Measurements from ENCODE around the gene FHOD3.
"Not testable (repeated sequence)": the region's sequence is repeated elsewhere in the genome, so short reads cannot be mapped to it uniquely, and the experiment has no call there.

FHOD3 gene

GRCh38 chr18:36352384-36352783, 54.9 kb downstream of the FHOD3 start:
- no peak for DNase-seq

- no peak for DNase-seq
Measured at GRCh38 chr18:36354989-36355388, 57.5 kb downstream of the FHOD3 start.

GRCh38 chr18:36355511-36355910, 58.0 kb downstream of the FHOD3 start:
- no peak for DNase-seq

- not testable (repeated sequence) for DNase-seq
Measured at GRCh38 chr18:36356741-36357140, 59.2 kb downstream of the FHOD3 start.

- DNase-seq: no peak
Measured at GRCh38 chr18:36358141-36358540, 60.6 kb downstream of the FHOD3 start.

GRCh38 chr18:36360256-36360909, 62.9 kb downstream of the FHOD3 start:
- DNase-seq: no peak

- DNase-seq: no peak
Measured at GRCh38 chr18:36364911-36365624, 67.6 kb downstream of the FHOD3 start.

GRCh38 chr18:36365836-36366775, 68.6 kb downstream of the FHOD3 start:
- no peak for DNase-seq

- DNase-seq: no peak
Measured at GRCh38 chr18:36366994-36367839, 69.7 kb downstream of the FHOD3 start.

- DNase-seq: no peak
Measured at GRCh38 chr18:36368889-36369288, 71.4 kb downstream of the FHOD3 start.

GRCh38 chr18:36372903-36373311, 75.4 kb downstream of the FHOD3 start:
- DNase-seq: no peak

GRCh38 chr18:36374262-36374661, 76.7 kb downstream of the FHOD3 start:
- DNase-seq: no peak

- no peak for DNase-seq
Measured at GRCh38 chr18:36375118-36375517, 77.6 kb downstream of the FHOD3 start.

GRCh38 chr18:36376361-36376760, 78.8 kb downstream of the FHOD3 start:
- DNase-seq: no peak

- DNase-seq: no peak
Measured at GRCh38 chr18:36377626-36378025, 80.1 kb downstream of the FHOD3 start.

- no peak for DNase-seq
Measured at GRCh38 chr18:36378205-36378604, 80.7 kb downstream of the FHOD3 start.

- DNase-seq: no peak
Measured at GRCh38 chr18:36379435-36379984, 82.0 kb downstream of the FHOD3 start.

- DNase-seq: no peak
Measured at GRCh38 chr18:36380173-36380827, 82.8 kb downstream of the FHOD3 start.

GRCh38 chr18:36381075-36381474, 83.6 kb downstream of the FHOD3 start:
- DNase-seq: no peak

GRCh38 chr18:36382854-36383253, 85.3 kb downstream of the FHOD3 start:
- DNase-seq: no peak

- no peak for DNase-seq
Measured at GRCh38 chr18:36386150-36386920, 88.8 kb downstream of the FHOD3 start.
